ENCODE measurements around the gene KTI12.
A peak's percentile ranks its signal among the peaks of the same experiment; 100 is the strongest.
"Not testable (repeated sequence)": the region's sequence is repeated elsewhere in the genome, so short reads cannot be mapped to it uniquely, and the experiment has no call there.

KTI12 gene

GRCh38 chr1:52037909-52038308 lies 4.3 kb upstream of the KTI12 start:
- no peak overlapping the region for H3K4me3 ChIP-seq (ENCODE audit: low read depth, low read length)
- DNase-seq (ENCODE audit: low read depth) = no peak
- TF ChIP-seq CTCF (conservative IDR thresholded peaks at IDR 0.05; ENCODE audit: low read depth, low read length) = no peak

- peak; percentile 63 for DNase-seq (ENCODE audit: low read depth)
- no peak overlapping the region for H3K4me3 ChIP-seq (ENCODE audit: low read depth, low read length)
- no peak for TF ChIP-seq CTCF (conservative IDR thresholded peaks at IDR 0.05; ENCODE audit: low read depth, low read length)
These were observed 3.8 kb upstream of the KTI12 start for GRCh38 chr1:52037402-52037814.

- TF ChIP-seq CTCF (conservative IDR thresholded peaks at IDR 0.05; ENCODE audit: low read depth, low read length) = no peak
- DNase-seq (ENCODE audit: low read depth) = no peak
- H3K4me3 ChIP-seq (ENCODE audit: low read depth, low read length) = peak overlapping the region; percentile 97
These were observed 407 bp upstream of the KTI12 start for GRCh38 chr1:52034050-52034384.

- no peak for TF ChIP-seq CTCF (conservative IDR thresholded peaks at IDR 0.05; ENCODE audit: low read depth, low read length)
- peak; percentile 64 for DNase-seq (ENCODE audit: low read depth)
- H3K4me3 ChIP-seq (ENCODE audit: low read depth, low read length) = peak overlapping the region; percentile 97
These were observed 852 bp downstream of the KTI12 start for GRCh38 chr1:52032785-52033131.

GRCh38 chr1:52032124-52032784 lies 1.4 kb downstream of the KTI12 start:
- no peak for DNase-seq (ENCODE audit: low read depth)
- peak overlapping the region; percentile 97 for H3K4me3 ChIP-seq (ENCODE audit: low read depth, low read length)
- no peak for TF ChIP-seq CTCF (conservative IDR thresholded peaks at IDR 0.05; ENCODE audit: low read depth, low read length)

GRCh38 chr1:52028839-52029238 lies 4.8 kb downstream of the KTI12 start:
- H3K4me3 ChIP-seq (ENCODE audit: low read depth, low read length); DNase-seq (ENCODE audit: low read depth): not testable (repeated sequence)

- DNase-seq (ENCODE audit: low read depth) = no peak
- no peak for TF ChIP-seq CTCF (conservative IDR thresholded peaks at IDR 0.05; ENCODE audit: low read depth, low read length)
- no peak overlapping the region for H3K4me3 ChIP-seq (ENCODE audit: low read depth, low read length)
These were observed 5.3 kb downstream of the KTI12 start for GRCh38 chr1:52028328-52028727.

Measured in choroid plexus epithelial cell (primary cell).